Nephron progenitor cell (in vitro differentiated cells): Measurements from ENCODE around the gene ZNF385C.

Experiments
- DNase-seq: peaks from one replicate; pipeline ENCODE4 v3.0.0; 2021
- H3K27ac Mint-ChIP-seq: 2 replicates; pipeline ENCODE4 v1.8.0; 2021; ENCODE audit warnings: mild to moderate bottlenecking, moderate library complexity, mixed read lengths
- H3K27me3 Mint-ChIP-seq: 2 replicates; pipeline ENCODE4 v1.8.0; 2021; ENCODE audit warnings: mild to moderate bottlenecking, low read depth, mixed read lengths; ENCODE audit not compliant: poor library complexity
- H3K36me3 Mint-ChIP-seq: 2 replicates; pipeline ENCODE4 v1.8.0; 2021; ENCODE audit warnings: low read depth, mixed read lengths
- H3K4me1 Mint-ChIP-seq: 2 replicates; pipeline ENCODE4 v1.8.0; 2021; ENCODE audit warnings: mixed read lengths
- H3K4me3 Mint-ChIP-seq: 2 replicates; pipeline ENCODE4 v1.8.0; 2021; ENCODE audit warnings: mild to moderate bottlenecking, moderate library complexity, mixed read lengths
- H3K9me3 Mint-ChIP-seq: 2 replicates; pipeline ENCODE4 v1.8.0; 2021; ENCODE audit warnings: mild to moderate bottlenecking, moderate library complexity, mixed read lengths
- CTCF ChIP-seq: fragments of 200-600 bp; sonication (generic); IDR thresholded peaks from 2 replicates; pipeline ENCODE4 v1.5.0; 2021; ENCODE audit warnings: antibody characterized with exemption

Gene ZNF385C

GRCh38 chr17:42138749-42139492, 40.6 kb upstream of the ZNF385C start:
- Mint-ChIP-seq H3K27ac (no peak overlapping the region), H3K27me3 (no peaks in the 10 kb centered on the region), H3K36me3 (peaks cover 10% of the 10 kb centered on the region), H3K4me1 (peaks cover 52% of the 10 kb centered on the region), H3K4me3 (no peak overlapping the region), H3K9me3 (no peaks in the 10 kb centered on the region)
- no peak for TF ChIP-seq CTCF
- no peak for DNase-seq

DNA sequence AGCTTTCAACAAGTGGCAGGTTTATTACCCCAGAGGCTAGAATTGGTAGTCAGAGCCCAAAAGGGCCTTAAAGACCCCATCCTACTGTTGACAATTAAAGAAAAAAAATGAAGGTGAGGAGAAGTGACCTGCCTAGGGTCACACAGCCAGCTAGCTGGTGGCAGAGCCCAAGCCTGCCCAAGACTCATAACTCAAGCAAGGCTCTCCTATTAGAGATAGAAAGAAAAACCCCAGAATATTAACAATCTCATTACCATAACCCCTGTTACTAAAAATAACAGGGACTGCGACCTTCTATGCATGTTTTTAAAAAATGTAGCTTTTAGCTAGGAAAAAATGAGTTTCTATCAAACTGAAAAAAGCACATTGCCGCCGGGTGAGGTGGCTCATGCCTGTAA, 38.4 kb upstream of the ZNF385C start:
- no peaks in the 10 kb centered on the region for H3K27me3 Mint-ChIP-seq
- no peaks in the 10 kb centered on the region for H3K9me3 Mint-ChIP-seq
- no peak for TF ChIP-seq CTCF
- no peak overlapping the region for H3K27ac Mint-ChIP-seq
- H3K4me1 Mint-ChIP-seq = peaks cover 45% of the 10 kb centered on the region
- peaks cover 10% of the 10 kb centered on the region for H3K36me3 Mint-ChIP-seq
- DNase-seq = no peak
- no peak overlapping the region for H3K4me3 Mint-ChIP-seq

- H3K36me3 Mint-ChIP-seq = peaks cover 7% of the 10 kb centered on the region
- TF ChIP-seq CTCF = no peak
- H3K27me3 Mint-ChIP-seq = no peaks in the 10 kb centered on the region
- no peak overlapping the region for H3K4me3 Mint-ChIP-seq
- H3K9me3 Mint-ChIP-seq = no peaks in the 10 kb centered on the region
- peak overlapping the region; percentile 71 for H3K27ac Mint-ChIP-seq
- DNase-seq = no peak
- H3K4me1 Mint-ChIP-seq = peaks cover 46% of the 10 kb centered on the region
Measured at GRCh38 chr17:42135664-42136653, 37.7 kb upstream of the ZNF385C start.

GRCh38 chr17:42135151-42135550, 36.9 kb upstream of the ZNF385C start:
- Mint-ChIP-seq H3K27me3 (no peaks in the 10 kb centered on the region), H3K27ac (peak overlapping the region; percentile 71), H3K36me3 (peaks cover 6% of the 10 kb centered on the region), H3K4me3 (no peak overlapping the region), H3K9me3 (no peaks in the 10 kb centered on the region), H3K4me1 (peaks cover 53% of the 10 kb centered on the region)
- no peak for DNase-seq
- TF ChIP-seq CTCF = no peak

- TF ChIP-seq CTCF = no peak
- H3K27me3 Mint-ChIP-seq = no peaks in the 10 kb centered on the region
- peaks cover 7% of the 10 kb centered on the region for H3K36me3 Mint-ChIP-seq
- H3K4me3 Mint-ChIP-seq = no peak overlapping the region
- DNase-seq = no peak
- peak overlapping the region; percentile 71 for H3K27ac Mint-ChIP-seq
- H3K9me3 Mint-ChIP-seq = no peaks in the 10 kb centered on the region
- H3K4me1 Mint-ChIP-seq = peaks cover 54% of the 10 kb centered on the region
Measured at GRCh38 chr17:42133461-42134041, 35.3 kb upstream of the ZNF385C start.
